Gastrocnemius medialis (tissue), 4 donors: ENCODE measurements around the gene CFAP141. TPM values are rescaled to one million over a fixed set of nuclear protein-coding genes. Genes with fewer than 3 reads are reported as not detected.

ENCODE experiments used
- ATAC-seq, 2 donors: fragments of 150-250 bp; one replicate each; pipeline ENCODE4 v1.9.1; 2016
- DNase-seq, 2 donors: peaks; one replicate each; pipeline ENCODE4 v3.0.0-alpha.2; 2019
- H3K27ac ChIP-seq, 4 donors: fragments of 200-600 bp; sonication (generic); 1 replicate in 1 of 4; 2 replicates in 3 of 4; pipeline ENCODE4 v1.5.1; 2016 to 2018; ENCODE audit warnings: mild to moderate bottlenecking in 2 of 4, moderate library complexity in 1 of 4
- H3K27me3 ChIP-seq, 3 donors: fragments of 200-600 bp; sonication (generic) in 2 of 3; 1 replicate in 1 of 3; 2 replicates in 2 of 3; pipeline versions ENCODE4 v1.5.1 to v1.6.0; 2016 to 2019; ENCODE audit warnings: mild to moderate bottlenecking in 1 of 3, moderate library complexity in 1 of 3
- H3K36me3 ChIP-seq, 2 donors: fragments of 200-600 bp; sonication (generic) in 1 of 2; one replicate each; pipeline ENCODE4 v1.5.1; 2017 to 2018
- H3K4me1 ChIP-seq, 2 donors: fragments of 200-600 bp; sonication (generic) in 1 of 2; one replicate each; pipeline ENCODE4 v1.5.1; 2016 to 2017; ENCODE audit warnings: mild to moderate bottlenecking in 2 of 2
- H3K4me3 ChIP-seq, 4 donors: fragments of 200-600 bp; sonication (generic) in 3 of 4; 1 replicate in 1 of 4; 2 replicates in 3 of 4; pipeline ENCODE4 v1.5.1; 2016 to 2019; ENCODE audit warnings: mild to moderate bottlenecking in 2 of 4
- H3K9me3 ChIP-seq, 3 donors: fragments of 200-600 bp; sonication (generic) in 2 of 3; 1 replicate in 1 of 3; 2 replicates in 2 of 3; pipeline ENCODE4 v1.5.1; 2016 to 2019
- CTCF ChIP-seq, 5 experiments: fragments of 450-650 bp in 3 of 5; fragments of 200-600 bp in 2 of 5; sonication (generic) in 2 of 5; IDR thresholded peaks in 4 of 5; conservative IDR thresholded peaks in 1 of 5; 1 replicate in 4 of 5; 2 replicates in 1 of 5; pipeline ENCODE4 v1.5.1; 2016 to 2019; ENCODE audit warnings: antibody characterized with exemption in 5 of 5, mild to moderate bottlenecking in 3 of 5, moderate library complexity in 3 of 5
- POLR2A ChIP-seq, 2 donors: fragments of 450-650 bp; IDR thresholded peaks; one replicate each; pipeline ENCODE4 v1.6.1; 2017; ENCODE audit warnings: antibody characterized with exemption in 2 of 2, mild to moderate bottlenecking in 2 of 2, moderate library complexity in 2 of 2
- in situ Hi-C, 4 donors: fragments of 200-750 bp; cut with MboI; loops; one replicate each; pipeline versions ENCODE4 v1.15.0 to v1.8.0; 2017; ENCODE audit warnings: low sequenced_read_pairs in 4 of 4
- intact Hi-C: fragments of 100-400 bp; cut with DNase I; formaldehyde crosslinking; loops from one replicate; pipeline ENCODE4 v1.15.1; 2023; ENCODE audit warnings: low total_unique reads
- total RNA-seq, 4 donors: library from RNA; depleted of rRNA; stranded (reverse); fragments of >200 nt; gene quantifications; one replicate each; pipeline versions ENCODE4 v1.1.0 to v1.2.3, GENCODE V29; 2016

Gene CFAP141
- total RNA-seq, 4 donors from 2014 or later: not detected

DNA sequence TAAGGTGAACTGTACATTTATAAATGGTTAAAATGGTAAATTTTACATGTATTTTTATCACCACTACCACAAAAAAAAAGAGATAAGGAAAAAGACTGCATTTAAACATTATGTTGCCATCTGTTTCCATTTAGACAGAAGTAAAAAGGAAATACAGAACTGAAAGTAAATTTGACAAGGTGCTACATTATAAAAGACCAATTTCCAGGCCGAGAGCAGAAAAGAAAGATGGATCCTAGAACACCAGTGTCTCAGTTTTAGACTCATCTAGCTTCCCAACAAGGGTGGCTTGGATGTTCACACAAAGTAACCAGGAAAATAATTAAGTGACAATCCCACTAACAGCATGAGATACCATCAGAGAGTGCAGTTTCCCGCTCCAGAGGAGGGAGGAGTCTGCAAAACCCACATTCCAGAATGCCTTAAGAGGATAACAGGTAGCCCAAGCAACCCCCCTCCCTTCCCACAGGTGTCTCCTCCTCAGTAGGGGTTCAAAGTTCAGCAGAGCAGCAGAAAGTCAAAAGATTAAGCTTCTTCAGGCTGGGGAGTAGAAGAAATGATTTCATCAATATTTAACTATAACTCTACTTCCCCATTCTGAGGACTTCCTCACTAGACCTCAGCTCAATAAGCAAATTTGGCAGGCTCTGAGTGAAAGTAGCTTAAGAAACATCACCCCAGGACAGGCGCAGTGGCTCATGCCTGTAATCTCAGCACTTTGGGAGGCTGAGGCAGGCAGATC is 26.0 kb downstream of the CFAP141 start:
- TF ChIP-seq POLR2A (IDR thresholded peaks at IDR 0.05) (no peak), CTCF (IDR thresholded peaks at IDR 0.05 in 4 of 5, conservative IDR thresholded peaks at IDR 0.05 in 1 of 5) (no peak)
- no peaks in the 10 kb centered on the region for H3K9me3 ChIP-seq
- in situ Hi-C loops (loop anchor here in 1 of 4 donors (10.0 kb wide), 1 partner anchor 95 kb away; the partner anchor contains the start of gene HAX1), intact Hi-C loops (loop anchor here (10.0 kb wide), 1 partner anchor 185 kb away; the partner anchor contains the start of gene RPS27)
- H3K27me3 ChIP-seq: no peaks in the 10 kb centered on the region
- DNase-seq (no peak), ATAC-seq (no peak)
- H3K27ac ChIP-seq: peak overlapping the region; percentile 50 to 86 (median 53)
- H3K36me3 ChIP-seq: peaks cover 0 to 30% of the 10 kb centered on the region in 2 donors
- no peak overlapping the region for H3K4me3 ChIP-seq
- H3K4me1 ChIP-seq: peaks cover 69 to 85% of the 10 kb centered on the region in 2 donors

DNA sequence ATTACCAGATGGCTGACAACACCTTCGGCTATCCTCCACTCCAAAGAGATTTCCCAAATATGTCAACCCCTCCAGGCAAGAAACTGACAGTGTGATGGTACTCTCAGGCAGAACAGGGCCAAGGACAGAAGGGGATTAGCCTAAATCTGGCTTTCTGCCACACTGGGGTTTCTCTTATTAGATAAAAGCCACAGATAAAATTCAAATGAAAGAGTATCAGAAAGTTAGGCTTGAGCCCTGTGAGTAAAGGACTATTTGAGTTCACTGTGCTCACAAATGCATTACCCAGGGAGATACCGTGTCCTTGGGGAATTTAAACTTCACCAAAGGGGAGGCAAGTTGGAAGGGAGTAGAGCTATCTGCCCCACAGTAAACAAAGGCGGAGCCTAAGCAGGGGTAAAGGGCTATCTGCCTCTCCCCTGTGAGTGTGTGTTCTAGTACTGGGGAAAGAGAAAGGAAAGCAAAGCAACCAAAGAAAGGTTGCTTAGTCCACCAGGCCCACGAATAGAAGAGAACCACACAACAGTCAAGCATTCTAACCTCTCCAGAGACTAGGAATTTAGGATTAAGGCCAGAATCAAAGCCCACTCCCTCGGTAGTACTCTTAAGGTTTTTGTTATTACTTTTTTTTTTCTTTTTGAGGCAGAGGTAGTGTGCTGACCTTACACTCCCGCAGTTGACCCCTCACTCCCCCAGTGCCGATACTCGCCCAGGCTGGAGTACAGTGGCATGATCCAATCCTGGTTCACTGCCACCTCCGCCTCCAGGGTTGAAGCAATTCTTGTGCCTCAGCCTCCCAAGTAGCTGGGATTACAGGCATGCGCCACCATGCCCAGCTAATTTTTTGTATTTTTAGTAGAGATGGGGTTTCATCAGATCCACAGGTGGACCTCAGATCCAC is 27.0 kb downstream of the CFAP141 start:
- Histone ChIP-seq H3K4me1 (peaks cover 62 to 78% of the 10 kb centered on the region in 2 donors), H3K27ac (peak overlapping the region; percentile 50 to 86 (median 53)), H3K9me3 (no peaks in the 10 kb centered on the region), H3K36me3 (peaks cover 0 to 39% of the 10 kb centered on the region in 2 donors), H3K27me3 (no peaks in the 10 kb centered on the region), H3K4me3 (no peak overlapping the region)
- in situ Hi-C loops (no loop called here), intact Hi-C loops (no loop called here)
- no peak for DNase-seq
- no peak for ATAC-seq
- TF ChIP-seq CTCF (IDR thresholded peaks at IDR 0.05 in 4 of 5, conservative IDR thresholded peaks at IDR 0.05 in 1 of 5) (no peak), POLR2A (IDR thresholded peaks at IDR 0.05) (no peak)

GRCh38 chr1:154178013-154178412 is 28.1 kb downstream of the CFAP141 start:
- no peaks in the 10 kb centered on the region for H3K9me3 ChIP-seq
- H3K4me1 ChIP-seq: peaks cover 54 to 77% of the 10 kb centered on the region in 2 donors
- peaks cover 0 to 50% of the 10 kb centered on the region in 2 donors for H3K36me3 ChIP-seq
- intact Hi-C loops: no loop called here
- no peak overlapping the region for H3K4me3 ChIP-seq
- peak overlapping the region; percentile 41 to 86 (median 52) for H3K27ac ChIP-seq
- TF ChIP-seq CTCF (IDR thresholded peaks at IDR 0.05 in 4 of 5, conservative IDR thresholded peaks at IDR 0.05 in 1 of 5) (no peak), POLR2A (IDR thresholded peaks at IDR 0.05) (no peak)
- ATAC-seq (no peak), DNase-seq (no peak)
- in situ Hi-C loops: no loop called here
- H3K27me3 ChIP-seq: no peaks in the 10 kb centered on the region

DNA sequence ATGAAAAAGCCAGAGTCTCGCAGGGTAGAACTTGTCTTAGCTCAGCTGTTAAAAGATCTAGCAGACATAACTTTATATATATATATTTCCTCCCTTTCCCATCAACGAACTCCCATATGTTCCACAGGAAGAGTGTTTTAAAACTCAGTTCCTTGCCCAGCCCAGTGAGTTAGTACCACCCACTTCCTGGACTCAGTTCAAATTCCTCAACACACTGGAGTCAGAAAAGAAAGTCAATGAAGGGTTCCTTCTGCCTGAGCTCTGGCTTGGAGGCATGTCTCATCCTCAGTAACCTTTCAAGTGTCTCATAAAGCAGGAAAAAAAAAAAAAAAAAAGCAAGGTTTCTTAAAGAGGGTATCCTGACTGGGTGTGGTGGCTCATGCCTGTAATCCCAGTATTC is 29.8 kb downstream of the CFAP141 start:
- H3K27ac ChIP-seq: peak overlapping the region; percentile 41 to 86 (median 56)
- DNase-seq (no peak), ATAC-seq (peak in 1 of 2 donors; percentile 38)
- in situ Hi-C loops: no loop called here
- H3K4me3 ChIP-seq: no peak overlapping the region
- H3K9me3 ChIP-seq: no peaks in the 10 kb centered on the region
- intact Hi-C loops: no loop called here
- no peaks in the 10 kb centered on the region for H3K27me3 ChIP-seq
- peaks cover 4 to 67% of the 10 kb centered on the region in 2 donors for H3K36me3 ChIP-seq
- TF ChIP-seq POLR2A (IDR thresholded peaks at IDR 0.05) (no peak), CTCF (IDR thresholded peaks at IDR 0.05 in 4 of 5, conservative IDR thresholded peaks at IDR 0.05 in 1 of 5) (no peak)
- peaks cover 48 to 65% of the 10 kb centered on the region in 2 donors for H3K4me1 ChIP-seq
